ENCODE results near the gene GCNA. TPM values are rescaled to one million over a fixed set of nuclear protein-coding genes. Genes with fewer than 3 reads are reported as not detected.
"Not testable (repeated sequence)": the region's sequence is repeated elsewhere in the genome, so short reads cannot be mapped to it uniquely, and the experiment has no call there.

GCNA gene
- total RNA-seq, 2 donors from 2014 or later, result 5.1 to 5.4 TPM

DNA sequence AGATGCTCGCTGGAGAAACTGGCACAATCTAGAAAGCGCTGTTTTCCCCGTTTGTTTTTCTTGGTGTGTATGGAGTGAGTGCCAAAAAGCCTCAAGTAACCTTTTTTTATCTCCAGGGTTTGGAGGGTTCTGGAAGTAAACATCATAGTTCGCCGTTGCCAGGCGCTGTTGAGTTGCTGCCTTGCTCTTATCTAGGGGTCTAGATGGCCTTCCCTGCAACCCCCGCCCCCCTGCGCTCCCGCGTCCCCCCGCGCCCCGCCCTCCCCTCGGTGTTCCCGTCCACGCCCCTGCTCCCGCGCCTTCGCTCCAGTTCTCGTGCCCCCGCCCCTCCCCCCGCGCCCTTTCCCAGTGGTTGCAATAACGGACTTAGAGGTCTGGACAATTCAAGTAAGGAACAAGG, 555 bp upstream of the GCNA start:
- no peak overlapping the region for H3K4me3 ChIP-seq
- no peaks in the 10 kb centered on the region for H3K9me3 ChIP-seq
- H3K27me3 ChIP-seq (replicated peaks; ENCODE audit: insufficient read depth), result no peaks in the 10 kb centered on the region
- no peak for DNase-seq (ENCODE audit: low spot score)
- H3K27ac ChIP-seq, result no peak overlapping the region
- ATAC-seq (ENCODE audit: insufficient number of reproducible peaks, low FRiP score, low read depth), result no peak
- TF ChIP-seq, protein P1, sequence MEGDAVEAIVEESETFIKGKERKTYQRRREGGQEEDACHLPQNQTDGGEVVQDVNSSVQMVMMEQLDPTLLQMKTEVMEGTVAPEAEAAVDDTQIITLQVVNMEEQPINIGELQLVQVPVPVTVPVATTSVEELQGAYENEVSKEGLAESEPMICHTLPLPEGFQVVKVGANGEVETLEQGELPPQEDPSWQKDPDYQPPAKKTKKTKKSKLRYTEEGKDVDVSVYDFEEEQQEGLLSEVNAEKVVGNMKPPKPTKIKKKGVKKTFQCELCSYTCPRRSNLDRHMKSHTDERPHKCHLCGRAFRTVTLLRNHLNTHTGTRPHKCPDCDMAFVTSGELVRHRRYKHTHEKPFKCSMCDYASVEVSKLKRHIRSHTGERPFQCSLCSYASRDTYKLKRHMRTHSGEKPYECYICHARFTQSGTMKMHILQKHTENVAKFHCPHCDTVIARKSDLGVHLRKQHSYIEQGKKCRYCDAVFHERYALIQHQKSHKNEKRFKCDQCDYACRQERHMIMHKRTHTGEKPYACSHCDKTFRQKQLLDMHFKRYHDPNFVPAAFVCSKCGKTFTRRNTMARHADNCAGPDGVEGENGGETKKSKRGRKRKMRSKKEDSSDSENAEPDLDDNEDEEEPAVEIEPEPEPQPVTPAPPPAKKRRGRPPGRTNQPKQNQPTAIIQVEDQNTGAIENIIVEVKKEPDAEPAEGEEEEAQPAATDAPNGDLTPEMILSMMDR (IDR thresholded peaks at IDR 0.05), result no peak
- H3K36me3 ChIP-seq, result peaks cover 10% of the 10 kb centered on the region
- H3K4me1 ChIP-seq (ENCODE audit: control insufficient read depth in 1 of 2, low read depth in 2 of 2), result no peaks in the 10 kb centered on the region

DNA sequence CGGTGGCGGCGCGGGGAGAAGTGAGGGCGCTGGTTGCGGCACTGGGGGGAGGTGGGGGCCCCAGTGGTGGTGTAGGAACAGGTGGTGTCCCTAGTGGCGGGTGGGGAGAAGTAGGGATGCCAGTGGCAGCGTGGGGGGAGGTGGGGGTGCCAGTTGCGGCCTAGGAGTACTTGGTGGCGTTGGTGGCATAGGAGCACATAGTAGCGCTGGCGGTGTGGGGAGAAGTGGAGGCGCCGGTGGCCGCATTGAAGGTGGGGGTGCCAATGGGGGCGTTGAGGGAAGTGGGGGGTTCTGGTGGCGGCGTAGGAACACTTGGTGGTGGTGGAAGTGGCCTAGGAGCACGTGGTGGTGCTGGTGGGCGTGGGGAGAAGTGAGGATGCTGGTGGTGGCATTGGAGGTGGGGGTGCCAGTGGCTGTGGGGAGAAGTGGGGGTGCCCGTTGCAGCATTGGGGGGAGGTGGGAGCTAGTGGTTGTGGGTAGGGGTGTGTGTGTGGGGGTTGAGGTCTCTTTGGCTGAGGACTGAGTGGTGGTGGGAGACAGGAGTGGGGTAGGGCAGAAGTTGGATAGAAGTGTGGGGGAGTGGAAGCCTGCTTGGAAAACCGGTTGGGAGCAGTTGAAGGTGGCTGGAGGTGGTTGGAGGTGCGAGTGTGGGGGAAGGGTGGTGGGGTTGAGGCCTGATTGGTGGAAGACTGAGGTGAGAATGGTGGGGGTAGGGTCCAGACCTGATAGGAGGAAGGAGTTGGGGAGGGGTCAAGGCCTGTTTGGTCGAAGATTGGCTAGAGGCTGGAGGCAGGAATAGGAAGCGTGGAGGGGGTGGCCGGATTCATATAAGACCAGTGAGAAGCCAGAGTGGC, 1.1 kb downstream of the GCNA start:
- DNase-seq (ENCODE audit: low spot score) (no peak), ATAC-seq (ENCODE audit: insufficient number of reproducible peaks, low FRiP score, low read depth) (no peak)
- H3K4me1 ChIP-seq (ENCODE audit: control insufficient read depth in 1 of 2, low read depth in 2 of 2), result no peaks in the 10 kb centered on the region
- H3K27me3 ChIP-seq (replicated peaks; ENCODE audit: insufficient read depth), result no peaks in the 10 kb centered on the region
- no peaks in the 10 kb centered on the region for H3K9me3 ChIP-seq
- H3K36me3 ChIP-seq, result peaks cover 6% of the 10 kb centered on the region
- no peak overlapping the region for H3K4me3 ChIP-seq
- TF ChIP-seq, protein P1 (IDR thresholded peaks at IDR 0.05), result no peak
- no peak overlapping the region for H3K27ac ChIP-seq

DNA sequence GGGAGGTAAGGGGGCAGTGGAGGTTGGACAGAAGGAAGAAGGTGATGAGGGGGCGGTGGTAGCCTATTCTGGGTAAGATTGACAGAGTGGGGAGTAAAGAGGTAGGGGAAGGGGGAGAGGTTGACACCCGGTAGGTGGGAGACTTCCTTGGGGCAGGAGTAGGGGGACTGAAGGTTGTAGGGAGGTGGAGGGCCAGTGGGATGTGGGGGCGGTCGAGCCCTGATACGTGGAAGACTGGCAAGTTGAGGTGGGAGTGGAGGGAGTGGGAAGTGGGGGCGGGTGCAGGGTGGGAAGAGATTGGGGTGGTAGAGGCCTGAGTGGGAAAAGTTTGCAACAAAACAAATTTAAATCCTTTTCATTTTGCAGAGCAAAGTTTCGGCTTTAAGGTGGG, 1.7 kb downstream of the GCNA start:
- H3K27ac ChIP-seq, result no peak overlapping the region
- ATAC-seq (ENCODE audit: insufficient number of reproducible peaks, low FRiP score, low read depth), result no peak
- TF ChIP-seq, protein P1 (IDR thresholded peaks at IDR 0.05), result no peak
- peaks cover 6% of the 10 kb centered on the region for H3K36me3 ChIP-seq
- H3K4me1 ChIP-seq (ENCODE audit: control insufficient read depth in 1 of 2, low read depth in 2 of 2), result no peaks in the 10 kb centered on the region
- H3K27me3 ChIP-seq (replicated peaks; ENCODE audit: insufficient read depth), result no peaks in the 10 kb centered on the region
- no peak for DNase-seq (ENCODE audit: low spot score)
- no peak overlapping the region for H3K4me3 ChIP-seq
- H3K9me3 ChIP-seq, result no peaks in the 10 kb centered on the region

DNA sequence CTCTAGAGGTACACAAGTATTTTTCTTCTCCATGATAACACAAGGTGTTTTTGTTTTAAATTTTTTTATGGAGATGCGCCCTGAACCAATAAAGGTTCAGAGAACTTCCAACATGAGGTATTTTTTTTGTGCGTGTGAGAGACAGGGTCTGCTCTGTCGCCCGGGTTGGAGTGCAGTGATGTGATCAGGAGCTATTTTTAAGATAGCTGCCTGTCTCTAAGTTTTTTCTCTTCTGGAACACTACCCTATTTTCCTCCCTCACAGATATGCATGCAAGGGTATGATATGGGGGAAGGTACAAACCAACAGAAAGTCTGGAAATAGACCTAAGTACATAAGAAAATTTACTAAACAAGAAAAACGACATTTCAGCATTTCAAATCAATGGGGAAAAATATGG, 3.0 kb downstream of the GCNA start:
- Histone ChIP-seq H3K36me3 (peaks cover 6% of the 10 kb centered on the region), H3K9me3 (no peaks in the 10 kb centered on the region), H3K27ac (no peak overlapping the region), H3K4me1 (ENCODE audit: control insufficient read depth in 1 of 2, low read depth in 2 of 2) (no peaks in the 10 kb centered on the region), H3K27me3 (replicated peaks; ENCODE audit: insufficient read depth) (no peaks in the 10 kb centered on the region), H3K4me3 (no peak overlapping the region)
- ATAC-seq (ENCODE audit: insufficient number of reproducible peaks, low FRiP score, low read depth) (no peak), DNase-seq (ENCODE audit: low spot score) (no peak)
- TF ChIP-seq, protein P1 (IDR thresholded peaks at IDR 0.05), result no peak

DNA sequence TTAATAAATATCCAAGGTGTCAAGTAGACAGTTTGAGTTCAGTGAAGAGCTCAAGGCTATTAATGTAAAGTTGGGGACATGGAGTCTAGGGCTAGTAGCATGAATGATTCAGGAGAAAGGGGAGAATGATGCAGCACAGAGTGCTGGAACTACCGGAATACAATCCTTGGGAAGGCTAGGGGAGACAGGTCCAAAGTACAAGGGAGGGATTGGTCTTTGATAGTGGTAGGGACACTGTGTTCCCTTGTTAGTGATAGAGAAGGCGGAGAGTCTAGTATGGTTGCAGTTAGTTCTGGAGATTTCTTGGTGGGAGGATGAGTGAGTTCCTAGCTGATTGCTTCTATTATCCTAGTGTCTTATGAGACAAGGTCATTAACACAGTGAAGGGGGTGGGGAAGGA, 8.7 kb downstream of the GCNA start:
- ATAC-seq (ENCODE audit: insufficient number of reproducible peaks, low FRiP score, low read depth) (no peak), DNase-seq (ENCODE audit: low spot score) (no peak)
- H3K36me3 ChIP-seq, result no peaks in the 10 kb centered on the region
- H3K27ac ChIP-seq, result no peak overlapping the region
- no peaks in the 10 kb centered on the region for H3K9me3 ChIP-seq
- H3K4me1 ChIP-seq (ENCODE audit: control insufficient read depth in 1 of 2, low read depth in 2 of 2), result no peaks in the 10 kb centered on the region
- H3K27me3 ChIP-seq (replicated peaks; ENCODE audit: insufficient read depth), result no peaks in the 10 kb centered on the region
- no peak overlapping the region for H3K4me3 ChIP-seq
- TF ChIP-seq, protein P1 (IDR thresholded peaks at IDR 0.05), result no peak

DNA sequence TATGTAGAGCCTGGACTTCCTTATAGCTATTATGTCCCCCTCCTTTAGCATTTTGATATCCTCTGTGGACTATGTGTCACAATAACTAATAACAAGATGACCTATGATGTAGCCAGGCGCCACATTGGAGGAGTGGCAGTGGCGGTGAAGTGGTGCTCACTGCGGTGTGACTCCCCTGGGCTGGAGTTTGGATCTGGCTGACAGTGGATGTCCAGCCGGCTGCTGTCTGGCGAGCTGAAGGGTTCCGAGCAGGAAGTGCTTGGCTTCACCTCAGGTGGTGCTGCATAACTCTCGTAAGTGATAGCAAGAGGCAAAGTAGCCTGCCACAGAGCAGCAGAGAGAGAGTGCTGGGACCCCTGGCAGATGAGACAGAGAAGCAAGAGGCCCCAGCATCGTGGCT, 15.0 kb downstream of the GCNA start:
- not testable (repeated sequence) for H3K4me1 ChIP-seq (ENCODE audit: control insufficient read depth in 1 of 2, low read depth in 2 of 2); H3K4me3 ChIP-seq; DNase-seq (ENCODE audit: low spot score); H3K27me3 ChIP-seq (replicated peaks; ENCODE audit: insufficient read depth); H3K36me3 ChIP-seq; ATAC-seq (ENCODE audit: insufficient number of reproducible peaks, low FRiP score, low read depth); H3K27ac ChIP-seq; H3K9me3 ChIP-seq

All from thoracic aorta (tissue), 2 donors.